GM19023 (cell line): ENCODE data around the gene PRKCE.

ENCODE experiments used
- ATAC-seq: cut with Tn5 transposase; IDR thresholded peaks from one replicate; pipeline ENCODE4 v1.9.1; 2021; ENCODE audit warnings: mild to moderate bottlenecking, moderate library complexity; ENCODE audit not compliant: unreplicated experiment

PRKCE gene

DNA sequence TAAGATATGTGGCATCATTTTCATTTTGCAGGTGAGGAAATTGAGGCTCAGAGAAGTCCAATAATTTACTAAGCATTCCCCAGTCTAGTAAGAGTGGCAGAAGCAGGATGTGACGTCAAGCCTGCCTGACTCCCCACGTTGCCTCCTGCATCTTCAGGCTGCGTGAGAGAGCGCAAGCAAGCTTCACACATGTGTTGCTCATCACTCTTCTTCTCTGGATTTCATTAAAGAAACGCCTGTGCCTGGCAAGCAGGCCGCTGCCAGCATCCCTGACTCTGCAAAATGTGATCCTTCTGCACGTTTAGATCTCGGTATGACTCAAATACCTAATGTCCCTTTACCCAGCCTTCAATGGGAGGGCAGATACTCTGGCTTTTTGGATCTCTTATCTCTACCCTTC lies 96.8 kb downstream of the PRKCE start:
- no peak for ATAC-seq

DNA sequence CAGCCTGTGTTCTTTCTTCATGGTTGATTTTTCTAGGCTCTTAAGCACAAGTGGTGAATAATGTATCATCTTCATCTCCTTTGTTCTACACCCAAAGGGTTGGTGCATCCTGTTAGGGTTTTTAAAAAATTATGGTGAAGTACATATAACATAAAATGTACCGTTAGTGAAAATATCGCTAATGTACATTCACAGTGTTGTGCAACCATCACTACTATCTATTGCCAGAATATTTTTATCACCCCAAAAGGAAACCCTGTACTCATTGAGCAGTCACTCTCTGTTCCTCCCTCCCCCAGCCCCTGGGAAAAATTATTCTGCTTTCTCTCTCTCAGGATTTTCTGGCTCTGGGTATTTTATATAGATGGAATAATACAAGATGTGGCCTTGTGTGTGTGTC lies 98.5 kb downstream of the PRKCE start:
- no peak for ATAC-seq

GRCh38 chr2:45750484-45750883 lies 99.0 kb downstream of the PRKCE start:
- no peak for ATAC-seq

GRCh38 chr2:45753381-45753780 lies 101.9 kb downstream of the PRKCE start:
- ATAC-seq: no peak

- no peak for ATAC-seq
Observed at GRCh38 chr2:45754131-45755010, 102.9 kb downstream of the PRKCE start.

- no peak for ATAC-seq
Observed at GRCh38 chr2:45755585-45756335, 104.3 kb downstream of the PRKCE start.

DNA sequence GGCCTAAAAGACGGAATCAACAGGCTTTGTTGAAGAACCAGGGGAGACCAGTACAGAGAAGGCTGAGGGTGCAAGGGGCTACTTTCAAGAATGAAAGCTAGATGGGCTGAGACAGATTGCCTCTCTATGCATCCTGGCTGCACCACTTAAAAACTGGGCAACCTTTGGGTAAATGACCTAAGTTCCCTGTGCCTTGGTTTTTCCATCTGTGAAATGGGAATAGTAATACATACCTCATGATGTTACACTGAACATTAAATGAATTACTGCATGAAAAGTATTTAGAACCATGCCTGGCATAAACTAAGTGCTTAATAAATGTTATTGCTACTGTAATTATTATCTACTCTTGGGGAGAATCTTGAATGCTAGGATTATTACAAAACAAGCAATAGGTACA lies 106.5 kb downstream of the PRKCE start:
- ATAC-seq: no peak

- no peak for ATAC-seq
Observed at GRCh38 chr2:45759310-45759851, 107.9 kb downstream of the PRKCE start.

DNA sequence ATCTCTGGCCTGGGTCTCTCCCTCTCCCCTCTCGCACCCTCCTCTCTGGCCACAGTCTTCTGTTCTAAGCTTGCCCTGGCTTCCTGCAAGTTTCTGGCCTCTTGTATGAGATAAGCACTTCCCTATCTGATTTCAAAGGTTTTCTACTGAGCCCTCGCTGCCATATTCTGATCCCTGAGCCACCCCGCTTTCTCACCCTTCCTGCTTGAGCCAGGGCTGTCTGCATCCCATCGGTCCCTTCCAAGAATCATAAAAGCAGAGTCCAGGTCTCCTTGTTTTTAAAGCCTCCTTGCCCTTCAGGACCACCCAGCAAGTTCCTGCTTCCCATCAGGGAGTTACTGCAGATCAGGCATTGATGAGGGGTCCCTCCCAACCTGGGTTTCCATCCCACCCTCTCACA lies 110.2 kb downstream of the PRKCE start:
- ATAC-seq: no peak

GRCh38 chr2:45763255-45763654 lies 111.8 kb downstream of the PRKCE start:
- no peak for ATAC-seq

GRCh38 chr2:45763797-45764196 lies 112.3 kb downstream of the PRKCE start:
- ATAC-seq: no peak

GRCh38 chr2:45765007-45765727 lies 113.7 kb downstream of the PRKCE start:
- ATAC-seq: no peak

DNA sequence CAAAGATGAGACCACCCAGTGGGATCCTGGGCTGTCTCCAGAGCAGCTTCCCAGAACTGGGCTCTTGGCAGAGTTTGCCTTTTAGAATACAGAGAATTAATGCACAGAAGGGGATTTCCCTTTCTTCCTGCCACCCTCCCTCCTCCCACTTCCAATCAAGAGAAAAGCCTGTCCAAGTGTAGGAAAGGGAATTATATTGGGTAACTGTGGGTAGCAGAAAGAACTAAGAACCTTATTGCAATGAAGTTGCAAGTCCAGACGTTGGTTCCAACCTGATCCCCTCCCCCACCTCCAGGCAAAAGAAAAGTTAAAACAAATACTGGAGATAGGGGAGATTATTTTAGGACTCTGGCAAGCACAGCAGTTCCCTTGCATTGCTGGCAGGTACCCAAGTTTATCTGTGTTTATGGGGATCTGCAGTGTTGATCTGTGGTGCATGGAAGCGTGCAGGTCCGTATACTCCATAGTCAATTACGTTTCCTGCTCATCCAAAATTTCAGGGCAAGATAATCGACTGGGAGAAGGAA lies 114.3 kb downstream of the PRKCE start:
- ATAC-seq: no peak

DNA sequence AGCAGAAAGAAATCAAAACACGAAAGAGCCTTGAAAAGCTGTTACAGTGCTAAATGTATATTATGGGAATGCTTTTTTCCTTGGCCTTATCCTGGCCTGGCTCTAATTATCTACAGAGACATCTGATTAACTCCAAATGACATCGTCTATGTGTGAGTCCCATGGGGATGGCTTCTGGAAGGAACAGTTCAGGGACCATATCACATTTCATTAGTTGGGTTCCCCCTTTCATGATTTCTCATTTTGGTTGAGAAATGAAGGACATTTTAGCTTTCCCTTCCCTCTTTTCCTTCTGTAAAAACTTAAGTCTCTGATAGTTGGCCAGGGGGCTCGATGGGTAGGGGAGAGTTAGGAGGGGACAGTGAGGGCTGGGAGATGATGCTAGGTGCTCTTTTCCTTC lies 116.7 kb downstream of the PRKCE start:
- no peak for ATAC-seq

DNA sequence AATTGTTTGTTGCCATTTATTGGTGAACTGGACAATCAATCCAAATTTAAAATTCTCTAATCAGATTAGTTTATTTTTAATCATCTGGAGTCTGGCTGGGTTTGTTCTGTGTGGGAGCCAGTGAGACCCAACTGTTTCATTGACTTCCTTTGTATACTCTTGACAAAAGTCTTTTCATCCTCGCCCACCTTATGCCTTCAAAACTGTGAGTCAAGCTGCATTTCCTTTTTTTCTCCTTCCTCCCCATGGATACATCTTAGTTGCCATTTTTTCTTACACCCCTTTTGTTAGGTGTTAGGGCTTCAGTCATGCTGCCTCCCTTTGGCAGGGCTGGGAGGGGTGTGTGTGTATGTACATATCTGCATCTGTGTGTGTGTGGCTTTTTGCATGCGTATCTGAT lies 117.6 kb downstream of the PRKCE start:
- no peak for ATAC-seq

GRCh38 chr2:45769854-45770576 lies 118.5 kb downstream of the PRKCE start:
- ATAC-seq: no peak

GRCh38 chr2:45770811-45771210 lies 119.3 kb downstream of the PRKCE start:
- ATAC-seq: no peak

DNA sequence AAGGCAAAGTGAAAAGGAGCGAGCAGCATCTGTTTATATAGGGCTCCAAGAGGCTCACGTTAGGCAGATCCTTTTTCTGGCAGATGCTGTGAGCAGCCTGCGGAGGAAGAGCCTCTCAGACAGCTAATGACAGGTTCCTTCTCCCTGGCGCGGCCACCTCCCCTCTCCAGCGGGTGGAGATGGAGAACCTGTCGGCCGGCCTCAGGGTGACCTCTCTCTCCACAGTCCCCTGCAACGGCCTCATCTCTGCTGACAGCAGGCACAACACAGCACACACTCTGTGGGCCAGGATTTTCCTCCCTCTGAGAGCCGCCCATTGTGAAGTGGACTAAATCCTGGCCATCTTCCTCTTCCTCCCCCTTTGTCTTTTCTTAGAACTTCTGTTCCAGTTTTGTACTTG lies 119.8 kb downstream of the PRKCE start:
- ATAC-seq: no peak

DNA sequence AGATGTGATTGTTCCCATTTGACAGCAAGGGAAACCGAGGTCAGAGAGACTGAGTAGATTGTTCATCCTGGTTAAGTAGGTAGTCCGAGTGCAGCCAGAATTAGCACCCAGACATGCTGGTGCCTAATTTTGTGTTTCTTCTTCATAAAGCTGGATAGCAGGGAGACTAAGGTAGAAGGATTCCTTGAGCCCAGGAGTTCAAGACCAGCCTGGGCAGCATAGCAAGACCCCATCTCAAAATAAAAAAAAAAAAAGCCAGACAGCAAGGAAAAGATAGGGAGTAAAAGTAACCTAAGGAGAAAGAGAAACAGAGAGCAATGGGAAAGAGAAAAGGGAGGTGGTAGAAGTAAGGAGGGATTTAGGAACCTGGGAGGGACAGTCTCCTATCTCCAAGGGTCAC lies 120.6 kb downstream of the PRKCE start:
- no peak for ATAC-seq

DNA sequence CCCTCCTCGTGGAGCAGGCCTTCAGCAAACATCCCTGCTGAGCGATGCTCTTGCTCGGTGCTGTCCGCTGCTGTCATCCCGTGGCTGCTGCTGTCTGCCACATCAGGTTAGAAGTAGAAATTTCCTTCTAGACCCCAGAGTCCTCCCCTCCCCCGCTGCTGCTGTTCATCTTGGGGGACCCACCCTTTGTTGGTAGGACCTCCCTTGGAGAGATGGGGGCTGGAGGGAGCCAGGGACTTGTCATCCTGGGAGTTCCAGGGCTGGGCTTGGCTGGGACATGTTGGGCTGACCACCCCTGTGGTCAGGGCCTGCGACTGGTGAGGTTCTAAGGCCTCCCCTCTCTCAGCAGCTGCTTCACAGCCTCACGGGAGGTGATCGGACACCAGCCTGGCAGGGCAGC lies 122.4 kb downstream of the PRKCE start:
- ATAC-seq: no peak
